ENCODE data around the gene PTPRT.

Gene PTPRT

DNA sequence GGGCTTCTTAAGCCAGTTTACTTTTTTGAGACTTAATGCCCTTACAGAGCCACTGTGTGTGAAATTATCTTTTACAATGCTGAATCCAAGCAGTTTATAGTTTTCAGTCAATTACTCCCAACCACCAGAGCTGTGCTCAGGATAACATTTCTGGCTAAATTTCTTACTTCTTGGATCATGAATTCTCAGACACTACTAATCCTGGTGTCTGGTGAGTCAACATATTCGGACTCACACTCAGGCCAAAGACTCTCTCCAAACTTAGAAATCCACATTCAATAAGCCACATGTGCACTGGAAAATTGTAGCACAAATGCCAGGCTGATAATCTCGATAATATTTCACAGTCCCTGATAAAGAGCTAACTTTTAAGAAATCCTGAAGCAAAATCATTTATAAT lies 49.0 kb downstream of the PTPRT start:
- no peaks in the 10 kb centered on the region for H3F3A ChIP-seq (ENCODE audit: insufficient read depth, low read length)

GRCh38 chr20:43138061-43138770 lies 51.5 kb downstream of the PTPRT start:
- Histone ChIP-seq H3K27ac (ENCODE audit: low read length) (no peak overlapping the region), H4K20me1 (ENCODE audit: insufficient read depth, low read length) (no peaks in the 10 kb centered on the region), H3K4me3 (ENCODE audit: low read length) (no peak overlapping the region), H3K4me1 (ENCODE audit: low read length) (no peaks in the 10 kb centered on the region), H2AFZ (ENCODE audit: low read length) (no peak overlapping the region), H3K27me3 (replicated peaks; ENCODE audit: insufficient read depth, low read length) (no peaks in the 10 kb centered on the region), H3K4me2 (ENCODE audit: low read depth, low read length) (no peak overlapping the region), H3K9ac (ENCODE audit: low read length) (no peak overlapping the region), H3K9me3 (replicated peaks; ENCODE audit: insufficient read depth, low read length) (no peaks in the 10 kb centered on the region), H3K36me3 (replicated peaks; ENCODE audit: insufficient read depth, low read length) (no peaks in the 10 kb centered on the region), H3K9me2 (replicated peaks; ENCODE audit: insufficient read depth, low read length) (no peaks in the 10 kb centered on the region), H3F3A (ENCODE audit: insufficient read depth, low read length) (no peaks in the 10 kb centered on the region), H3K79me2 (ENCODE audit: low read length) (no peaks in the 10 kb centered on the region)
- TF ChIP-seq EZH2 (optimal IDR thresholded peaks at IDR 0.05; ENCODE audit: low read depth, low read length), result no peak
- TF ChIP-seq CTCF (IDR thresholded peaks at IDR 0.05; ENCODE audit: low read length), result no peak
- no peak for TF ChIP-seq EZH2phosphoT487 (IDR thresholded peaks at IDR 0.05; ENCODE audit: low read length)
- no peak for DNase-seq

More for the DNA sequence above, 49.0 kb downstream of the PTPRT start:
- Histone ChIP-seq H3K27me3 (replicated peaks; ENCODE audit: insufficient read depth, low read length) (no peaks in the 10 kb centered on the region), H2AFZ (ENCODE audit: low read length) (no peak overlapping the region), H3K79me2 (ENCODE audit: low read length) (no peaks in the 10 kb centered on the region), H4K20me1 (ENCODE audit: insufficient read depth, low read length) (no peaks in the 10 kb centered on the region), H3K4me3 (ENCODE audit: low read length) (no peak overlapping the region), H3K4me2 (ENCODE audit: low read depth, low read length) (no peak overlapping the region), H3K36me3 (replicated peaks; ENCODE audit: insufficient read depth, low read length) (no peaks in the 10 kb centered on the region), H3K9me2 (replicated peaks; ENCODE audit: insufficient read depth, low read length) (no peaks in the 10 kb centered on the region), H3K27ac (ENCODE audit: low read length) (no peak overlapping the region), H3K9me3 (replicated peaks; ENCODE audit: insufficient read depth, low read length) (no peaks in the 10 kb centered on the region), H3K9ac (ENCODE audit: low read length) (no peak overlapping the region), H3K4me1 (ENCODE audit: low read length) (no peaks in the 10 kb centered on the region)
- DNase-seq, result no peak
- TF ChIP-seq EZH2phosphoT487 (IDR thresholded peaks at IDR 0.05; ENCODE audit: low read length) (no peak), EZH2 (optimal IDR thresholded peaks at IDR 0.05; ENCODE audit: low read depth, low read length) (no peak), CTCF (IDR thresholded peaks at IDR 0.05; ENCODE audit: low read length) (no peak)

GRCh38 chr20:43137160-43137559 lies 52.5 kb downstream of the PTPRT start:
- Histone ChIP-seq H3K27ac (ENCODE audit: low read length) (no peak overlapping the region), H3K4me2 (ENCODE audit: low read depth, low read length) (no peak overlapping the region)
- DNase-seq, result no peak

More at GRCh38 chr20:43137160-43137559, 52.5 kb downstream of the PTPRT start:
- H3K36me3 ChIP-seq (replicated peaks; ENCODE audit: insufficient read depth, low read length), result no peaks in the 10 kb centered on the region
- TF ChIP-seq CTCF (IDR thresholded peaks at IDR 0.05; ENCODE audit: low read length) (no peak), EZH2phosphoT487 (IDR thresholded peaks at IDR 0.05; ENCODE audit: low read length) (no peak), EZH2 (optimal IDR thresholded peaks at IDR 0.05; ENCODE audit: low read depth, low read length) (no peak)
- H3K9me2 ChIP-seq (replicated peaks; ENCODE audit: insufficient read depth, low read length), result no peaks in the 10 kb centered on the region
- no peak overlapping the region for H3K4me3 ChIP-seq (ENCODE audit: low read length)
- H3K79me2 ChIP-seq (ENCODE audit: low read length), result no peaks in the 10 kb centered on the region
- H3K9ac ChIP-seq (ENCODE audit: low read length), result no peak overlapping the region
- no peaks in the 10 kb centered on the region for H3K9me3 ChIP-seq (replicated peaks; ENCODE audit: insufficient read depth, low read length)
- H3K4me1 ChIP-seq (ENCODE audit: low read length), result no peaks in the 10 kb centered on the region
- no peaks in the 10 kb centered on the region for H3K27me3 ChIP-seq (replicated peaks; ENCODE audit: insufficient read depth, low read length)
- H2AFZ ChIP-seq (ENCODE audit: low read length), result no peak overlapping the region
- H4K20me1 ChIP-seq (ENCODE audit: insufficient read depth, low read length), result no peaks in the 10 kb centered on the region
- H3F3A ChIP-seq (ENCODE audit: insufficient read depth, low read length), result no peaks in the 10 kb centered on the region

Measured in MM.1S (cell line).